Central memory CD8-positive, alpha-beta T cell (primary cell): ENCODE results near the gene EPB41L1.

Experiments used
- ATAC-seq: fragments of 150-1000 bp; cut with Tn5 transposase; replicated peaks from 2 replicates; pipeline ENCODE4 v1.10.0; 2022; ENCODE audit warnings: mild to moderate bottlenecking, moderate FRiP score, moderate number of reproducible peaks; ENCODE audit not compliant: poor library complexity, severe bottlenecking; ENCODE audit errors: extremely low read depth
- DNase-seq, 2 donors: peaks; one replicate each; pipeline ENCODE4 v3.0.0; 2021; ENCODE audit warnings: low spot score in 2 of 2
- H3K27ac Mint-ChIP-seq: one replicate; pipeline ENCODE4 v1.8.0; 2022; ENCODE audit warnings: low read depth, mild to moderate bottlenecking, moderate library complexity, mixed read lengths
- H3K27me3 Mint-ChIP-seq: one replicate; pipeline ENCODE4 v1.8.0; 2022; ENCODE audit warnings: mixed read lengths
- H3K36me3 Mint-ChIP-seq: one replicate; pipeline ENCODE4 v1.8.0; 2022; ENCODE audit warnings: mild to moderate bottlenecking, moderate library complexity, mixed read lengths; ENCODE audit not compliant: insufficient read depth
- H3K4me1 Mint-ChIP-seq: one replicate; pipeline ENCODE4 v1.8.0; 2022; ENCODE audit warnings: mixed read lengths
- H3K4me3 Mint-ChIP-seq: one replicate; pipeline ENCODE4 v1.8.0; 2022; ENCODE audit warnings: mild to moderate bottlenecking, moderate library complexity, mixed read lengths
- H3K9me3 Mint-ChIP-seq: one replicate; pipeline ENCODE4 v1.8.0; 2022; ENCODE audit warnings: mixed read lengths

Gene EPB41L1

DNA sequence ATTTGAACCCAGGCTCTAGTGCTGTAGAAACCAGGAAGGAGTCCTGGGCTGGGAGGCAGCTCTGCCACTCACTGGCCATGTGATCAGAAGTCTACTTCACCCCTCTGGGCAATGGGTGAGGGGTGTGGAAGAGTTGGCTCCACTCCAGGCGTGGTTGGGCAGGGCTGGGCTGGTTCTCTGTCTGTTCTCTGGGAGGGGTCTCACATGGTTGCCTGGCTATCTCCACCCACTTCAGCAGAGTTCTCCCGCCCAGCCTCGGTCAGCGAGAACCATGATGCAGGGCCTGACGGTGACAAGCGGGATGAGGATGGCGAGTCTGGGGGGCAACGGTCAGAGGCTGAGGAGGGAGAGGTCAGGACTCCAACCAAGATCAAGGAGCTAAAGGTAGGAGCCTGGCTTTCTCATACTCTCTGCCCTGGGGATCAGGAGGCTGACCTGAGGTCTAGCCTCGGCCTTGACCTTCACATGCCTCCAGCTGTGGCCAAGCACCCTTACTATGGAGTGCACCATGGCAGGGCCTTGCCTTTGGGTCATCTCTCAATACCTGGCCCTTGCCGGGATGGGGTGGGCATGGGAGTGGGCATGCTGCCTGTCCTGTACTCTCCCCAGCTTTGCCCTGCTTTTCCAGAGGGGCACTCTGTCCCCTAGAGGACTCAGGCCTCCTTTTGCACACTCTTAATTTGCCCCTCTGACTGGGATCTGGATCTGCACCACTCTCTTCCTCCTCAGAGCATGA is 39.6 kb downstream of the EPB41L1 start:
- peaks cover 35% of the 10 kb centered on the region for H3K27me3 Mint-ChIP-seq
- no peaks in the 10 kb centered on the region for H3K4me1 Mint-ChIP-seq
- DNase-seq: no peak
- no peak overlapping the region for H3K4me3 Mint-ChIP-seq
- H3K9me3 Mint-ChIP-seq: no peaks in the 10 kb centered on the region
- no peaks in the 10 kb centered on the region for H3K36me3 Mint-ChIP-seq
- no peak for ATAC-seq
- no peak overlapping the region for H3K27ac Mint-ChIP-seq

DNA sequence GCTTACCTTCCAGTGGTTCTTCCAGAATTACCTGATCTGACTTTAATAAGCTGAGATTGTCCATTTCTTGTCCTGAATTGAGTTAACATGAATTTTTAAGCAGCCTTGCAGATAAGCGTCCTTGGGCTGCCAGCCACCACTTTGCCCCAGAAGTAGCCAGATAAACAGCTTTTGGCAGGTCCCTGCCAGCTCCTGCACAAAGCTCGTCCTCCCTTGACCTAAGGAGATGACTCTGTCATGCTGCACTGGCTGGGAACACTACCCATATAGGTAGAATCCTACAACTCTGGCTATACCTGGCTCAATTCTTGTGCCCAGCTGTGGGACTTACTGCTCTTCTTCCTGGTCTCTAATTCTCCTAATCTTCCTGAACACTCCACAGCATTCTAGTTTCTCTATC is 42.1 kb downstream of the EPB41L1 start:
- no peak overlapping the region for H3K27ac Mint-ChIP-seq
- H3K4me3 Mint-ChIP-seq: no peak overlapping the region
- no peak for DNase-seq
- H3K9me3 Mint-ChIP-seq: no peaks in the 10 kb centered on the region
- peaks cover 44% of the 10 kb centered on the region for H3K27me3 Mint-ChIP-seq
- no peaks in the 10 kb centered on the region for H3K36me3 Mint-ChIP-seq
- peaks cover 5% of the 10 kb centered on the region for H3K4me1 Mint-ChIP-seq
- no peak for ATAC-seq

- H3K36me3 Mint-ChIP-seq: no peaks in the 10 kb centered on the region
- H3K9me3 Mint-ChIP-seq: no peaks in the 10 kb centered on the region
- ATAC-seq (no peak), DNase-seq (no peak)
- H3K4me1 Mint-ChIP-seq: peaks cover 5% of the 10 kb centered on the region
- no peak overlapping the region for H3K27ac Mint-ChIP-seq
- peaks cover 44% of the 10 kb centered on the region for H3K27me3 Mint-ChIP-seq
- H3K4me3 Mint-ChIP-seq: no peak overlapping the region
Measured at GRCh38 chr20:36197271-36197670, 42.7 kb downstream of the EPB41L1 start.

GRCh38 chr20:36199345-36200257 is 45.1 kb downstream of the EPB41L1 start:
- Mint-ChIP-seq H3K27ac (no peak overlapping the region), H3K27me3 (peaks cover 44% of the 10 kb centered on the region), H3K9me3 (no peaks in the 10 kb centered on the region), H3K36me3 (no peaks in the 10 kb centered on the region), H3K4me1 (peaks cover 11% of the 10 kb centered on the region), H3K4me3 (no peak overlapping the region)
- ATAC-seq: peak; percentile 65
- peak; percentile 51 to 57 for DNase-seq

GRCh38 chr20:36200451-36200850 is 45.9 kb downstream of the EPB41L1 start:
- Mint-ChIP-seq H3K36me3 (no peaks in the 10 kb centered on the region), H3K4me1 (peaks cover 11% of the 10 kb centered on the region), H3K27ac (no peak overlapping the region), H3K4me3 (no peak overlapping the region), H3K27me3 (peaks cover 38% of the 10 kb centered on the region), H3K9me3 (no peaks in the 10 kb centered on the region)
- ATAC-seq: no peak
- no peak for DNase-seq

- Mint-ChIP-seq H3K4me3 (no peak overlapping the region), H3K9me3 (no peaks in the 10 kb centered on the region), H3K27me3 (peaks cover 38% of the 10 kb centered on the region), H3K4me1 (peaks cover 11% of the 10 kb centered on the region), H3K36me3 (no peaks in the 10 kb centered on the region), H3K27ac (no peak overlapping the region)
- ATAC-seq (no peak), DNase-seq (no peak)
Measured at GRCh38 chr20:36201198-36201597, 46.7 kb downstream of the EPB41L1 start.

DNA sequence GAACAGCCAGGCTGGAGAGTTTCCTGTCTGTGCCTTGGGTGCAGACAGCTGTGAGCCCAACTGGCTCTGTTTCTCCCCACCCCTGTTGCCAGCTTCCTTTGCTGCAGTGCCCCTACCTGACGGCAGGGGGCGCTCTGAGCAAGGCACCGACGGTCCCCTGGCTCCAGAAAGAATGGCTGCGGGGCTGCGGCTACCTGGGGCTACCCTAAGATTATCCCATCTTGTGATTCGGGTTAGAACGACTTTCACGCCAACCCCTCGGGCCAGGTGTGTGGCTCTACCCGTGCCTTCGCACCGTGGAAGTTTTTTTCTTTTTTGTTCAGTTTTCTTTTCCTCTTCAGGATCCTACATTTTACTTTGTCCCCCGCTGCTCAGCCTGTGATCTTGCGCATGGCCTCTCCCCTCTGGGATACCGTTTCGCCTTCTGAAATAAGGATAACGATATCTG is 48.4 kb downstream of the EPB41L1 start:
- no peaks in the 10 kb centered on the region for H3K36me3 Mint-ChIP-seq
- H3K27ac Mint-ChIP-seq: peak overlapping the region; percentile 26
- peaks cover 34% of the 10 kb centered on the region for H3K27me3 Mint-ChIP-seq
- no peaks in the 10 kb centered on the region for H3K9me3 Mint-ChIP-seq
- DNase-seq (peak; percentile 58 to 70), ATAC-seq (no peak)
- peak overlapping the region; percentile 29 for H3K4me3 Mint-ChIP-seq
- peaks cover 11% of the 10 kb centered on the region for H3K4me1 Mint-ChIP-seq

- no peak overlapping the region for H3K27ac Mint-ChIP-seq
- peaks cover 11% of the 10 kb centered on the region for H3K4me1 Mint-ChIP-seq
- H3K36me3 Mint-ChIP-seq: no peaks in the 10 kb centered on the region
- H3K27me3 Mint-ChIP-seq: peaks cover 44% of the 10 kb centered on the region
- H3K9me3 Mint-ChIP-seq: no peaks in the 10 kb centered on the region
- DNase-seq (no peak), ATAC-seq (no peak)
- H3K4me3 Mint-ChIP-seq: no peak overlapping the region
Measured at GRCh38 chr20:36203861-36204260, 49.3 kb downstream of the EPB41L1 start.

DNA sequence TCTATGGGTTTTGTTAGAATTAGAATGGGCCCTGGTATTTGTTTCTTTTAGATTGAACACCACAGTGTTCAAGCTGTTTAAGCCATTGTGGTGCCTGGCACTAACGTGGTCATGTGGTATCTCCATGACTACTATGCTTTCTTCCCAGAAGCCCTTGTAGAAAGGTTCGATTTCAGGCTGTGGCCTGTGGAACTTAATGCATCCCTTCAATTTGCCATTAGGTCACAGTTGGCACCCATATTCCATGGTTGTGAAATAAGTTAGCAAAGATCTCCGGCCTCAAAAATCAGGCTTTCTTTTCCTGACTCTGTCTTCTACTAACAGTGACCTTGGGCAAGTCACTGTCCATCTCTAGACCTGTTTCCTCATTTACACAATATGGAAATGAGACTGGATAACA is 50.5 kb downstream of the EPB41L1 start:
- no peaks in the 10 kb centered on the region for H3K9me3 Mint-ChIP-seq
- H3K4me3 Mint-ChIP-seq: no peak overlapping the region
- DNase-seq: no peak
- H3K27me3 Mint-ChIP-seq: peaks cover 45% of the 10 kb centered on the region
- H3K27ac Mint-ChIP-seq: no peak overlapping the region
- H3K36me3 Mint-ChIP-seq: no peaks in the 10 kb centered on the region
- no peak for ATAC-seq
- peaks cover 6% of the 10 kb centered on the region for H3K4me1 Mint-ChIP-seq

GRCh38 chr20:36206068-36206467 is 51.5 kb downstream of the EPB41L1 start:
- Mint-ChIP-seq H3K4me3 (no peak overlapping the region), H3K27me3 (peaks cover 51% of the 10 kb centered on the region), H3K4me1 (peaks cover 6% of the 10 kb centered on the region), H3K36me3 (no peaks in the 10 kb centered on the region), H3K27ac (no peak overlapping the region), H3K9me3 (no peaks in the 10 kb centered on the region)
- ATAC-seq (no peak), DNase-seq (no peak)

DNA sequence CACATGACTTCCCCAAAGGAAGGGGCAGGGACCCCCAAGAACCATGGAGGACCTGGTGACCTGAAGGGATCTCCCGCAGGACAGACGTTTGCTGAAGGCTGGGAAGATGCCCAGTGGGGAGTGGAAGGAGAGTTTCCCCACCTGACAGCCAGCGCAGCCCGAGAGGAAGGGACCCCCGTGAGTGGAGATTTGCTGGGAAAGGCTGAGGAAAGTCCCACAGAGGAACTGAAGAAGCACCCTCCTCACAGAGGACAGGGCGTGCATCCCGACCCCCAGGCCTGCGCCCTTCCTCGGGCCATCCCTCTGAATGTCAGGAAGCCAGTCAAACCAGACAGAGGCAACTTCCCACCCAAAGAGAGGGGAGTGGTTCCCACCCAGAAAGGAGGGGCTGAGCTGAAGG is 52.1 kb downstream of the EPB41L1 start:
- DNase-seq (no peak), ATAC-seq (no peak)
- no peak overlapping the region for H3K27ac Mint-ChIP-seq
- H3K9me3 Mint-ChIP-seq: no peaks in the 10 kb centered on the region
- no peaks in the 10 kb centered on the region for H3K36me3 Mint-ChIP-seq
- H3K4me1 Mint-ChIP-seq: peaks cover 6% of the 10 kb centered on the region
- H3K4me3 Mint-ChIP-seq: no peak overlapping the region
- peaks cover 56% of the 10 kb centered on the region for H3K27me3 Mint-ChIP-seq

- ATAC-seq (no peak), DNase-seq (no peak)
- no peak overlapping the region for H3K27ac Mint-ChIP-seq
- no peak overlapping the region for H3K4me3 Mint-ChIP-seq
- H3K27me3 Mint-ChIP-seq: peaks cover 61% of the 10 kb centered on the region
- H3K9me3 Mint-ChIP-seq: no peaks in the 10 kb centered on the region
- H3K4me1 Mint-ChIP-seq: peaks cover 6% of the 10 kb centered on the region
- no peaks in the 10 kb centered on the region for H3K36me3 Mint-ChIP-seq
Measured at GRCh38 chr20:36207602-36208001, 53.1 kb downstream of the EPB41L1 start.

GRCh38 chr20:36208257-36208656 is 53.7 kb downstream of the EPB41L1 start:
- H3K36me3 Mint-ChIP-seq: no peaks in the 10 kb centered on the region
- no peak overlapping the region for H3K4me3 Mint-ChIP-seq
- peaks cover 1% of the 10 kb centered on the region for H3K4me1 Mint-ChIP-seq
- no peaks in the 10 kb centered on the region for H3K9me3 Mint-ChIP-seq
- ATAC-seq (no peak), DNase-seq (no peak)
- H3K27me3 Mint-ChIP-seq: peaks cover 58% of the 10 kb centered on the region
- no peak overlapping the region for H3K27ac Mint-ChIP-seq
